Uterus (tissue), 4 donors: ENCODE data around the gene MIAT. TPM values are rescaled to one million over a fixed set of nuclear protein-coding genes. Genes with fewer than 3 reads are reported as not detected.
A peak's percentile ranks its signal among the peaks of the same experiment; 100 is the strongest.

Source experiments
- DNase-seq, 2 donors: peaks; one replicate each; pipeline ENCODE4 v3.0.0-alpha.2; 2019 to 2020
- H3K27ac ChIP-seq, 2 donors: fragments of 200-600 bp; sonication (generic); 1 replicate in 1 of 2; 2 replicates in 1 of 2; pipeline ENCODE4 v1.5.1; 2016 to 2018
- H3K27me3 ChIP-seq, 2 donors: fragments of 200-600 bp; sonication (generic); one replicate each; pipeline ENCODE4 v1.5.1; 2018 to 2019; ENCODE audit warnings: control low read depth in 1 of 2
- H3K36me3 ChIP-seq, 2 donors: fragments of 200-600 bp; sonication (generic); one replicate each; pipeline ENCODE4 v1.5.1; 2019; ENCODE audit warnings: control low read depth in 1 of 2
- H3K4me1 ChIP-seq, 2 donors: fragments of 200-600 bp; sonication (generic); one replicate each; pipeline ENCODE4 v1.5.1; 2018 to 2019; ENCODE audit warnings: control low read depth in 1 of 2
- H3K4me3 ChIP-seq, 2 donors: fragments of 200-600 bp; sonication (generic); 1 replicate in 1 of 2; 2 replicates in 1 of 2; pipeline ENCODE4 v1.5.1; 2018 to 2019; ENCODE audit warnings: mild to moderate bottlenecking in 1 of 2
- H3K9me3 ChIP-seq, 2 donors: fragments of 200-600 bp; sonication (generic); one replicate each; pipeline ENCODE4 v1.5.1; 2019; ENCODE audit warnings: control low read depth in 1 of 2
- CTCF ChIP-seq, 4 experiments: fragments of 200-600 bp in 2 of 4; fragments of 450-650 bp in 2 of 4; sonication (generic) in 2 of 4; IDR thresholded peaks; one replicate each; pipeline ENCODE4 v1.5.1; 2016 to 2019; ENCODE audit warnings: antibody characterized with exemption in 4 of 4, mild to moderate bottlenecking in 2 of 4, moderate library complexity in 1 of 4
- POLR2A ChIP-seq, 2 donors: fragments of 450-650 bp; IDR thresholded peaks; one replicate each; pipeline ENCODE4 v1.6.1; 2016; ENCODE audit warnings: antibody characterized with exemption in 2 of 2, mild to moderate bottlenecking in 1 of 2, moderate library complexity in 1 of 2
- intact Hi-C: fragments of 100-400 bp; cut with DNase I; formaldehyde crosslinking; loops from one replicate; pipeline ENCODE4 v1.15.1; 2023; ENCODE audit warnings: low total_unique reads
- total RNA-seq, 4 donors: library from RNA; depleted of rRNA in 3 of 4; stranded (reverse); fragments of >200 nt in 3 of 4; gene quantifications; one replicate each; pipeline versions ENCODE4 v1.1.0 to v1.2.4, GENCODE V29; 2014 to 2023
- donor health status: DM: yes; HTN: yes; CAD: no.

The MIAT gene
- total RNA-seq, 4 donors from 2014 or later, result 0.51 to 5.3 (median 3.1) TPM

GRCh38 chr22:26675687-26676268 is 18.4 kb downstream of the MIAT start:
- no peaks in the 10 kb centered on the region for H3K36me3 ChIP-seq
- DNase-seq, result no peak

GRCh38 chr22:26677217-26677616 is 19.8 kb downstream of the MIAT start:
- no peak for TF ChIP-seq POLR2A (IDR thresholded peaks at IDR 0.05)
- TF ChIP-seq CTCF (IDR thresholded peaks at IDR 0.05), result no peak

More at GRCh38 chr22:26675687-26676268, 18.4 kb downstream of the MIAT start:
- H3K4me1 ChIP-seq, result peaks cover 0 to 9% of the 10 kb centered on the region in 2 donors
- H3K27ac ChIP-seq, result no peak overlapping the region
- H3K9me3 ChIP-seq, result no peaks in the 10 kb centered on the region
- no peak overlapping the region for H3K4me3 ChIP-seq
- H3K27me3 ChIP-seq, result no peaks in the 10 kb centered on the region
- intact Hi-C loops, result no loop called here
- no peak for TF ChIP-seq POLR2A (IDR thresholded peaks at IDR 0.05)
- TF ChIP-seq CTCF (IDR thresholded peaks at IDR 0.05), result no peak

GRCh38 chr22:26679003-26679629 is 21.7 kb downstream of the MIAT start:
- no peaks in the 10 kb centered on the region for H3K9me3 ChIP-seq
- no peak overlapping the region for H3K27ac ChIP-seq
- peak; percentile 64 to 79 for DNase-seq
- H3K27me3 ChIP-seq, result no peaks in the 10 kb centered on the region
- no peak for TF ChIP-seq POLR2A (IDR thresholded peaks at IDR 0.05)
- peak; percentile 74 to 87 (median 84) for TF ChIP-seq CTCF (IDR thresholded peaks at IDR 0.05)
- no peaks in the 10 kb centered on the region for H3K36me3 ChIP-seq
- H3K4me3 ChIP-seq, result no peak overlapping the region
- peaks cover 0 to 2% of the 10 kb centered on the region in 2 donors for H3K4me1 ChIP-seq
- intact Hi-C loops, result no loop called here

More at GRCh38 chr22:26677217-26677616, 19.8 kb downstream of the MIAT start:
- Histone ChIP-seq H3K27ac (no peak overlapping the region), H3K4me1 (peaks cover 0 to 9% of the 10 kb centered on the region in 2 donors), H3K4me3 (no peak overlapping the region), H3K27me3 (no peaks in the 10 kb centered on the region), H3K9me3 (no peaks in the 10 kb centered on the region), H3K36me3 (no peaks in the 10 kb centered on the region)
- intact Hi-C loops, result no loop called here
- no peak for DNase-seq

- Histone ChIP-seq H3K9me3 (no peaks in the 10 kb centered on the region), H3K27ac (no peak overlapping the region), H3K36me3 (no peaks in the 10 kb centered on the region), H3K27me3 (no peaks in the 10 kb centered on the region), H3K4me1 (no peaks in the 10 kb centered on the region), H3K4me3 (no peak overlapping the region)
- TF ChIP-seq POLR2A (IDR thresholded peaks at IDR 0.05) (no peak), CTCF (IDR thresholded peaks at IDR 0.05) (no peak)
- intact Hi-C loops, result no loop called here
- DNase-seq, result no peak
These were observed 23.1 kb downstream of the MIAT start for GRCh38 chr22:26680485-26680884.

GRCh38 chr22:26681395-26681821 is 24.0 kb downstream of the MIAT start:
- no peaks in the 10 kb centered on the region for H3K9me3 ChIP-seq
- H3K27ac ChIP-seq, result no peak overlapping the region
- no peaks in the 10 kb centered on the region for H3K36me3 ChIP-seq
- no peak for DNase-seq
- H3K4me1 ChIP-seq, result no peaks in the 10 kb centered on the region
- no peaks in the 10 kb centered on the region for H3K27me3 ChIP-seq
- intact Hi-C loops, result no loop called here
- no peak for TF ChIP-seq CTCF (IDR thresholded peaks at IDR 0.05)
- no peak for TF ChIP-seq POLR2A (IDR thresholded peaks at IDR 0.05)
- H3K4me3 ChIP-seq, result no peak overlapping the region
